HepG2 (cell line): ENCODE results near the gene FBXW10. TPM values are rescaled to one million over a fixed set of nuclear protein-coding genes. Genes with fewer than 3 reads are reported as not detected.
"Not testable (repeated sequence)": the region's sequence is repeated elsewhere in the genome, so short reads cannot be mapped to it uniquely, and the experiment has no call there.

Source experiments
- ATF1 ChIP-seq: IDR thresholded peaks from 2 replicates; pipeline ENCODE4 v1.6.1; 2016; ENCODE audit warnings: mild to moderate bottlenecking, control low read depth
- DMAP1 ChIP-seq: IDR thresholded peaks from 2 replicates; pipeline ENCODE4 v1.6.1; 2016
- ELF3 ChIP-seq: IDR thresholded peaks from 2 replicates; pipeline ENCODE4 v1.6.1; 2016; ENCODE audit warnings: missing genetic modification reagents, missing compliant biosample characterization
- FOSL2 ChIP-seq: sonication (generic); formaldehyde crosslinking; IDR thresholded peaks from 2 replicates; pipeline ENCODE4 v1.4.0; 2020; ENCODE audit warnings: missing genetic modification reagents
- GATAD1 ChIP-seq: IDR thresholded peaks from 2 replicates; pipeline ENCODE4 v1.6.1; 2016; ENCODE audit warnings: missing genetic modification reagents, missing compliant biosample characterization
- GATAD2A ChIP-seq: IDR thresholded peaks from 2 replicates; pipeline ENCODE4 v1.6.1; 2016
- HDAC1 ChIP-seq: sonication (generic); formaldehyde crosslinking; IDR thresholded peaks from 2 replicates; pipeline ENCODE4 v1.5.1; 2020; ENCODE audit warnings: mild to moderate bottlenecking, missing genetic modification reagents
- HDAC2 ChIP-seq: sonication (generic); formaldehyde crosslinking; IDR thresholded peaks from 2 replicates; pipeline ENCODE4 v1.4.0; 2020; ENCODE audit warnings: missing genetic modification reagents
- MIER2 ChIP-seq: IDR thresholded peaks from 2 replicates; pipeline ENCODE4 v1.6.1; 2016; ENCODE audit warnings: missing biosample characterization, missing genetic modification reagents
- MXD4 ChIP-seq: IDR thresholded peaks from 2 replicates; pipeline ENCODE4 v1.6.1; 2016; ENCODE audit warnings: mild to moderate bottlenecking, missing biosample characterization, missing genetic modification reagents
- MXI1 ChIP-seq: IDR thresholded peaks from 3 replicates; pipeline ENCODE4 v1.6.1; 2012; ENCODE audit warnings: low read depth, low read length, inconsistent platforms, borderline replicate concordance
- NCOA2 ChIP-seq: sonication (generic); formaldehyde crosslinking; IDR thresholded peaks from 2 replicates; pipeline ENCODE4 v1.8.0; 2022; ENCODE audit warnings: inconsistent platforms
- POGK ChIP-seq: sonication (generic); formaldehyde crosslinking; conservative IDR thresholded peaks from 2 replicates; pipeline ENCODE4 v1.8.0; 2022; ENCODE audit warnings: mild to moderate bottlenecking, moderate library complexity, missing genetic modification reagents
- POLR2A ChIP-seq, 2 experiments: IDR thresholded peaks; 2 replicates each; pipeline ENCODE4 v1.6.1; 2011; ENCODE audit warnings: low read depth in 2 of 2, low read length in 2 of 2, mild to moderate bottlenecking in 1 of 2, moderate library complexity in 1 of 2; ENCODE audit not compliant: insufficient read depth in 1 of 2
- POLR2AphosphoS5 ChIP-seq: IDR thresholded peaks from 2 replicates; pipeline ENCODE4 v1.6.1; 2012; ENCODE audit warnings: low read depth, low read length
- RARA ChIP-seq: IDR thresholded peaks from 2 replicates; pipeline ENCODE4 v1.6.1; 2016; ENCODE audit warnings: missing genetic modification reagents, missing compliant biosample characterization
- SALL1 ChIP-seq: sonication (generic); formaldehyde crosslinking; IDR thresholded peaks from 2 replicates; pipeline ENCODE4 v1.8.0; 2022; ENCODE audit warnings: mild to moderate bottlenecking, missing genetic modification reagents
- SAP130 ChIP-seq: IDR thresholded peaks from 2 replicates; pipeline ENCODE4 v1.6.1; 2016; ENCODE audit warnings: low read depth
- SIX4 ChIP-seq: sonication (generic); formaldehyde crosslinking; IDR thresholded peaks from 2 replicates; pipeline ENCODE4 v1.4.0; 2020; ENCODE audit warnings: missing genetic modification reagents
- SP1 ChIP-seq, 2 experiments: fragments of 450-650 bp in 1 of 2; sonication (generic) in 1 of 2; formaldehyde crosslinking in 1 of 2; IDR thresholded peaks; 2 replicates each; pipeline versions ENCODE4 v1.4.0 to v1.6.1; 2016 to 2020; ENCODE audit warnings: missing genetic modification reagents in 1 of 2
- TGIF2 ChIP-seq: IDR thresholded peaks from 2 replicates; pipeline ENCODE4 v1.6.1; 2016; ENCODE audit warnings: control low read depth, missing compliant biosample characterization
- THAP9 ChIP-seq: sonication (generic); formaldehyde crosslinking; IDR thresholded peaks from 2 replicates; pipeline ENCODE4; 2020; ENCODE audit warnings: missing genetic modification reagents, mild to moderate bottlenecking, borderline replicate concordance
- ZNF280B ChIP-seq: sonication (generic); formaldehyde crosslinking; IDR thresholded peaks from 2 replicates; pipeline ENCODE4 v1.5.0; 2020; ENCODE audit warnings: missing genetic modification reagents, mild to moderate bottlenecking, borderline replicate concordance
- ZNF891 ChIP-seq: sonication (generic); formaldehyde crosslinking; IDR thresholded peaks from 2 replicates; pipeline ENCODE4 v1.5.0; 2020; ENCODE audit warnings: mild to moderate bottlenecking, missing genetic modification reagents
- polyA plus RNA-seq, 8 experiments: library from polyadenylated mRNA; depleted of rRNA in 3 of 8; stranded (reverse) in 7 of 8; unstranded in 1 of 8; fragments of >200 nt; fragmentation: Illumina TruSeq in 4 of 8; extraction: Trizol in 4 of 8; gene quantifications; 2 replicates each; pipeline versions ENCODE4 v1.2.1 to v1.2.3, GENCODE V29; 2011 to 2016; ENCODE audit warnings: low read depth in 4 of 8, missing spikeins in 1 of 8, mixed read lengths in 1 of 8; ENCODE audit not compliant: insufficient read depth in 1 of 8
- total RNA-seq, 5 experiments: library from RNA; depleted of rRNA; stranded (reverse); fragments of >200 nt; fragmentation: Illumina TruSeq; extraction: Trizol; gene quantifications; 2 replicates each; pipeline ENCODE4 v1.2.3, GENCODE V29; 2016; ENCODE audit warnings: low read depth in 1 of 5

The FBXW10 gene
- total and polyA plus RNA-seq, 2 of the 13 experiments (the other 11 are each of a cell fraction or from before 2014, with no cell fraction given): 0.04 to 0.17 TPM

GRCh38 chr17:18780991-18781718, 37.3 kb downstream of the FBXW10 start, which contains the start of gene TVP23B (continued):
- TF ChIP-seq POLR2AphosphoS5 (peak; percentile 59), SIX4 (CRISPR knock-in tag) (0 out of 2 replicates have a peak, but pooled peaks have one; percentile 43), ATF1 (CRISPR knock-in tag) (peak; percentile 75), HDAC2 (0 out of 2 replicates have a peak, but pooled peaks have one; percentile 37), MXI1 (peak; percentile 63; the same call in 1 of the 3 replicates), DMAP1 (CRISPR knock-in tag) (peak; percentile 97), GATAD1 (CRISPR knock-in tag) (peak; percentile 91), RARA (CRISPR knock-in tag) (peak; percentile 18; the same call in 1 of the 2 replicates), SP1 (CRISPR knock-in tag; IDR thresholded peaks at IDR 0.05) (peak; percentile 88), ELF3 (peak; percentile 88), ZNF280B (CRISPR knock-in tag) (0 out of 2 replicates have a peak, but pooled peaks have one; percentile 38), POLR2A (IDR thresholded peaks at IDR 0.05; ENCODE audit: insufficient read depth in 1 of 2, low read depth in 2 of 2, low read length in 2 of 2) (peak in 1 of 2 experiments; percentile 72; a peak in 3 of 4 replicates), NCOA2 (0 out of 2 replicates have a peak, but pooled peaks have one; percentile 14), GATAD2A (CRISPR knock-in tag) (peak; percentile 63; the same call in 1 of the 2 replicates), FOSL2 (CRISPR knock-in tag) (peak; percentile 69), SAP130 (CRISPR knock-in tag) (peak; percentile 90), ZNF891 (CRISPR knock-in tag) (peak; percentile 21; the same call in 1 of the 2 replicates), POGK (CRISPR knock-in tag) (0 out of 2 replicates have a peak, but pooled peaks have one; percentile 60), TGIF2 (CRISPR knock-in tag) (0 out of 2 replicates have a peak, but pooled peaks have one; percentile 59), MIER2 (CRISPR knock-in tag) (0 out of 2 replicates have a peak, but pooled peaks have one; percentile 40), MXD4 (CRISPR knock-in tag) (0 out of 2 replicates have a peak, but pooled peaks have one; percentile 23), SALL1 (CRISPR knock-in tag) (peak; percentile 72), HDAC1 (CRISPR knock-in tag) (peak; percentile 61), THAP9 (CRISPR knock-in tag) (peak; percentile 80; the same call in 1 of the 2 replicates)
- not testable (repeated sequence) for TF ChIP-seq SP1 (IDR thresholded peaks at IDR 0.05)
